Heart left ventricle (tissue), 13 donors: Measurements from ENCODE around the gene FMO2.

Experiments
- POLR2A ChIP-seq, 2 donors: fragments of 450-650 bp; IDR thresholded peaks; one replicate each; pipeline ENCODE4 v1.6.1; 2017; ENCODE audit warnings: antibody characterized with exemption in 2 of 2, mild to moderate bottlenecking in 2 of 2, moderate library complexity in 2 of 2
- TF ChIP-seq, protein P1 (sequence below), 12 donors: fragments of 200-600 bp; sonication (generic) in 4 of 12; IDR thresholded peaks; one replicate each; pipeline versions ENCODE4 v1.5.0 to v1.8.0; 2018 to 2022; ENCODE audit warnings: antibody characterized with exemption in 12 of 12, mild to moderate bottlenecking in 5 of 12
- donor health status: ischemic (EF 13 %, LVEDD 7.1; RV severe dilation, severe dysfunction).
- donor health status: DM: no; HTN: yes; CAD: no.
- donor health status: DM: no; HTN: no; CAD: no.
- donor health status: ischemic (EF 25% LVEDD 6.9; RV normal size, moderate dysfunction).
- donor health status: ischemic (EF 25% LVEDD 5.7; RV mildly dilated, moderate dysfunction).
- donor health status: ischemic (EF 35%, LVEDD 5.7; RV mildly dilated, moderate dysfunction).
- donor health status: nonischemic (EF 11% LVEDD 7.7; RV severe dilation, severe dysfunction).
- donor health status: DM: yes; HTN: yes; CAD: no.
- donor health status: PGD.
- donor health status: ischemic (EF 29% LVEDD 5.4; RV normal size, mild dysfunction).
- donor health status: nonischemic (EF 23%, LVEDD 6.1; RV moderate dilation, normal function).

DNA sequence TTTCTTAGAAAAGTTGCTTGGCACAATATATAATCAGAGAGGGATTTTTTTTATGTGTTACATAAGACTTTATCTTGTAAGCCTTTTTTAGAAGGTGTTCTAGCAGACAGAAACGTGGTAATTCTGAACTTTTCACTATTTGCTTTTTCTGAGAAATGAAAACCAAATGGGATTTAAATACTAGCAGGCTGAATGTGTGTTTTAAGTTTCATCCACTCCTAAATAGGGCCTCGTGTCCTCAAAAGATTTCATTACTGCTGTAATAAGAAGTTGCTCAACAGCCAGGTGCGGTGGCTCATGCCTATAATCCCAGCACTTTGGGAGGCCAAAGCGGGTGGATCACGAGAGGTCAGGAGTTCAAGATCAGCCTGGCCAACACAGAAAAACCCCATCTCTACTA, 44.7 kb upstream of the FMO2 start:
- TF ChIP-seq, protein P1, sequence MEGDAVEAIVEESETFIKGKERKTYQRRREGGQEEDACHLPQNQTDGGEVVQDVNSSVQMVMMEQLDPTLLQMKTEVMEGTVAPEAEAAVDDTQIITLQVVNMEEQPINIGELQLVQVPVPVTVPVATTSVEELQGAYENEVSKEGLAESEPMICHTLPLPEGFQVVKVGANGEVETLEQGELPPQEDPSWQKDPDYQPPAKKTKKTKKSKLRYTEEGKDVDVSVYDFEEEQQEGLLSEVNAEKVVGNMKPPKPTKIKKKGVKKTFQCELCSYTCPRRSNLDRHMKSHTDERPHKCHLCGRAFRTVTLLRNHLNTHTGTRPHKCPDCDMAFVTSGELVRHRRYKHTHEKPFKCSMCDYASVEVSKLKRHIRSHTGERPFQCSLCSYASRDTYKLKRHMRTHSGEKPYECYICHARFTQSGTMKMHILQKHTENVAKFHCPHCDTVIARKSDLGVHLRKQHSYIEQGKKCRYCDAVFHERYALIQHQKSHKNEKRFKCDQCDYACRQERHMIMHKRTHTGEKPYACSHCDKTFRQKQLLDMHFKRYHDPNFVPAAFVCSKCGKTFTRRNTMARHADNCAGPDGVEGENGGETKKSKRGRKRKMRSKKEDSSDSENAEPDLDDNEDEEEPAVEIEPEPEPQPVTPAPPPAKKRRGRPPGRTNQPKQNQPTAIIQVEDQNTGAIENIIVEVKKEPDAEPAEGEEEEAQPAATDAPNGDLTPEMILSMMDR (IDR thresholded peaks at IDR 0.05), result no peak
- no peak for TF ChIP-seq POLR2A (IDR thresholded peaks at IDR 0.05)
